CD4-positive, alpha-beta T cell treated with Interleukin-4 for 1 hour (primary cell): Measurements from ENCODE around the gene AP2A2.
A peak's percentile ranks its signal among the peaks of the same experiment; 100 is the strongest.

ENCODE experiments used
- DNase-seq, 2 donors: peaks; one replicate each; pipeline ENCODE4 v3.0.0-alpha.2; 2020 to 2022

Gene AP2A2

GRCh38 chr11:1017269-1018005 is 91.8 kb downstream of the AP2A2 start:
- DNase-seq: peak in 1 of 2 donors; percentile 19

GRCh38 chr11:1018091-1018490 is 92.4 kb downstream of the AP2A2 start:
- DNase-seq: no peak

- no peak for DNase-seq
These were observed 93.7 kb downstream of the AP2A2 start for GRCh38 chr11:1019321-1019910.

GRCh38 chr11:1020211-1020905 is 94.7 kb downstream of the AP2A2 start:
- DNase-seq: no peak

- DNase-seq: no peak
These were observed 96.7 kb downstream of the AP2A2 start for GRCh38 chr11:1022411-1022810.

- no peak for DNase-seq
These were observed 97.5 kb downstream of the AP2A2 start for GRCh38 chr11:1022908-1023810.

- no peak for DNase-seq
These were observed 98.3 kb downstream of the AP2A2 start for GRCh38 chr11:1023811-1024596.

GRCh38 chr11:1024597-1025409 is 99.1 kb downstream of the AP2A2 start:
- no peak for DNase-seq

GRCh38 chr11:1025410-1026162 is 99.9 kb downstream of the AP2A2 start:
- no peak for DNase-seq

GRCh38 chr11:1026163-1026450 is 100.4 kb downstream of the AP2A2 start:
- no peak for DNase-seq

GRCh38 chr11:1026641-1027482 is 101.2 kb downstream of the AP2A2 start:
- DNase-seq: no peak

- DNase-seq: no peak
These were observed 102.0 kb downstream of the AP2A2 start for GRCh38 chr11:1027483-1028290.

- no peak for DNase-seq
These were observed 102.5 kb downstream of the AP2A2 start for GRCh38 chr11:1028291-1028540.

- no peak for DNase-seq
These were observed 102.9 kb downstream of the AP2A2 start for GRCh38 chr11:1028616-1029015.

GRCh38 chr11:1029051-1029450 is 103.4 kb downstream of the AP2A2 start:
- DNase-seq: no peak

GRCh38 chr11:1029654-1030053 is 104.0 kb downstream of the AP2A2 start:
- DNase-seq: no peak

GRCh38 chr11:1030086-1030485 is 104.4 kb downstream of the AP2A2 start:
- DNase-seq: no peak

GRCh38 chr11:1030556-1030955 is 104.9 kb downstream of the AP2A2 start:
- DNase-seq: no peak
